Right lobe of liver (tissue), 4 donors: ENCODE measurements around the gene MYPN.

Experiments used
- POLR2A ChIP-seq: fragments of 450-650 bp; IDR thresholded peaks from one replicate; pipeline ENCODE4 v1.6.1; 2017; ENCODE audit warnings: antibody characterized with exemption, mild to moderate bottlenecking
- TF ChIP-seq, protein P1 (sequence below), 4 donors: fragments of 200-600 bp in 3 of 4; fragments of 450-650 bp in 1 of 4; IDR thresholded peaks; one replicate each; pipeline versions ENCODE4 v1.5.1 to v1.8.0; 2016 to 2022; ENCODE audit warnings: antibody characterized with exemption in 4 of 4, mild to moderate bottlenecking in 2 of 4
- donor health status: DM: no; HTN: no; CAD: no.
- donor health status: DM: no; HTN: no; CAD: no.
- donor health status: DM: no; HTN: yes; CAD: no.

DNA sequence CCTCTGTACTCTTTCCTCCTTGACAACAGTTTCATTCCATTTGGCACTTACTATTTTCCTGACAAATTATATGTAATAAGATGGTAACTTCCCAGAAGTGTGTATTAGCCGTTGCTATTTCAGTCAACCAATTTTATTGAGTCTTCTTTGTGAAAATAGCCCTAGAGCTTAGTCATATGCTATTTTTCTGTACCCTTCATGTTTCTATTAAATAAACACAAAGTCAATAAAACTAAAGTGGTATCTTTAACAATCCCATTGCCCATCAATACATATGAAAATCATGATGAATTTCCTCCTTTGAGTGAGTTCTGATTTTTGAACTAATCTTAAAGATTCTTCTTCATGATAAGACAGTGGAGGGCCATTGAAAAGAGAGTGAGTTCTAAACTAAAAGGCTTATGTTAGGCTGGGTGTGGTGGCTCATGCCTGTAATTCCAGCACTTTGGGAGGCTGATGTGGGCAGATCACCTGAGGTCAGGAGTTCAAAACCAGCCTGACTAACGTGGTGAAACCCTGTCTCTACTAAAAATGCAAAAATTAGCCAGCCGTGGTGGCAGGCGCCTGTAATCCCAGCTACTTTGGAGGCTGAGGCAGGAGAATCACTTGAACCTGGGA lies 5.9 kb upstream of the MYPN start:
- no peak for TF ChIP-seq POLR2A
- TF ChIP-seq, protein P1, sequence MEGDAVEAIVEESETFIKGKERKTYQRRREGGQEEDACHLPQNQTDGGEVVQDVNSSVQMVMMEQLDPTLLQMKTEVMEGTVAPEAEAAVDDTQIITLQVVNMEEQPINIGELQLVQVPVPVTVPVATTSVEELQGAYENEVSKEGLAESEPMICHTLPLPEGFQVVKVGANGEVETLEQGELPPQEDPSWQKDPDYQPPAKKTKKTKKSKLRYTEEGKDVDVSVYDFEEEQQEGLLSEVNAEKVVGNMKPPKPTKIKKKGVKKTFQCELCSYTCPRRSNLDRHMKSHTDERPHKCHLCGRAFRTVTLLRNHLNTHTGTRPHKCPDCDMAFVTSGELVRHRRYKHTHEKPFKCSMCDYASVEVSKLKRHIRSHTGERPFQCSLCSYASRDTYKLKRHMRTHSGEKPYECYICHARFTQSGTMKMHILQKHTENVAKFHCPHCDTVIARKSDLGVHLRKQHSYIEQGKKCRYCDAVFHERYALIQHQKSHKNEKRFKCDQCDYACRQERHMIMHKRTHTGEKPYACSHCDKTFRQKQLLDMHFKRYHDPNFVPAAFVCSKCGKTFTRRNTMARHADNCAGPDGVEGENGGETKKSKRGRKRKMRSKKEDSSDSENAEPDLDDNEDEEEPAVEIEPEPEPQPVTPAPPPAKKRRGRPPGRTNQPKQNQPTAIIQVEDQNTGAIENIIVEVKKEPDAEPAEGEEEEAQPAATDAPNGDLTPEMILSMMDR (IDR thresholded peaks at IDR 0.05) = no peak
